ENCODE results near the gene SMIM45.

Gene SMIM45

DNA sequence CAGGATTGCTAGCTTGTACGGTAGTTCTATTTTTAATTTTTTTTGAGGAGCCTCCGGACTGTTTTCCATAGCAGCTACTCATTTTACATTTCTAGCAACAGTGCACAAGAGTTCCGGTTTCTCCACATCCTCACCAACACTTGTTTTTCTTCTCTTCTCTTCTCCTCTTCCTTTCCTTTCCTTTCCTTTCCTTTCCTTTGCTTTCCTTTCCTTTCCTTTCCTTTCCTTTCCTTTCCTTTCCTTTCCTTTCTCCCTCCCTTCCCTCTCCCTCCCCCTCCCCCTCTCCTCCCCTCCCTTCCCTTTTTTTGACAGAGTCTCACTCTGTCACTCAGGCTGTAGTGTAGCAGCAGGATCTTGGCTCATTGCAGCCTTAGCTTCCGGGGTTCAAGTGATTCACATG lies 56.0 kb downstream of the SMIM45 start:
- H3K36me3 ChIP-seq (ENCODE audit: control insufficient read depth in 2 of 2, insufficient read depth in 1 of 2, low read length in 2 of 2): no peaks in the 10 kb centered on the region
- no peaks in the 10 kb centered on the region for H3K4me1 ChIP-seq (ENCODE audit: control insufficient read depth, insufficient read depth, low read length)
- H3K27ac ChIP-seq (ENCODE audit: extremely low read depth, low read depth, low read length): no peak overlapping the region
- TF ChIP-seq PRDM1 (tag by site-specific recombination; IDR thresholded peaks at IDR 0.05) (peak; percentile 97), ZNF791 (tag by site-specific recombination; IDR thresholded peaks at IDR 0.05) (no peak), ZNF133 (tag by site-specific recombination; IDR thresholded peaks at IDR 0.05) (no peak)
- TF ChIP-seq, protein P1, sequence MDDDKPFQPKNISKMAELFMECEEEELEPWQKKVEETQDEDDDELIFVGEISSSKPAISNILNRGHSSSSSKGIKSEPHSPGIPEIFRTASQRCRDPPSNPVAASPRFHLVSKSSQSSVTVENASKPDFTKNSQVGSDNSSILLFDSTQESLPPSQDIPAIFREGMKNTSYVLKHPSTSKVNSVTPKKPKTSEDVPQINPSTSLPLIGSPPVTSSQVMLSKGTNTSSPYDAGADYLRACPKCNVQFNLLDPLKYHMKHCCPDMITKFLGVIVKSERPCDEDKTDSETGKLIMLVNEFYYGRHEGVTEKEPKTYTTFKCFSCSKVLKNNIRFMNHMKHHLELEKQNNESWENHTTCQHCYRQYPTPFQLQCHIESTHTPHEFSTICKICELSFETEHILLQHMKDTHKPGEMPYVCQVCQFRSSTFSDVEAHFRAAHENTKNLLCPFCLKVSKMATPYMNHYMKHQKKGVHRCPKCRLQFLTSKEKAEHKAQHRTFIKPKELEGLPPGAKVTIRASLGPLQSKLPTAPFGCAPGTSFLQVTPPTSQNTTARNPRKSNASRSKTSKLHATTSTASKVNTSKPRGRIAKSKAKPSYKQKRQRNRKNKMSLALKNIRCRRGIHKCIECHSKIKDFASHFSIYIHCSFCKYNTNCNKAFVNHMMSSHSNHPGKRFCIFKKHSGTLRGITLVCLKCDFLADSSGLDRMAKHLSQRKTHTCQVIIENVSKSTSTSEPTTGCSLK (tag by site-specific recombination; IDR thresholded peaks at IDR 0.05): no peak
- TF ChIP-seq, protein P2, sequence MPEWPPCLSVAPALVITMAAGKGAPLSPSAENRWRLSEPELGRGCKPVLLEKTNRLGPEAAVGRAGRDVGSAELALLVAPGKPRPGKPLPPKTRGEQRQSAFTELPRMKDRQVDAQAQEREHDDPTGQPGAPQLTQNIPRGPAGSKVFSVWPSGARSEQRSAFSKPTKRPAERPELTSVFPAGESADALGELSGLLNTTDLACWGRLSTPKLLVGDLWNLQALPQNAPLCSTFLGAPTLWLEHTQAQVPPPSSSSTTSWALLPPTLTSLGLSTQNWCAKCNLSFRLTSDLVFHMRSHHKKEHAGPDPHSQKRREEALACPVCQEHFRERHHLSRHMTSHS (tag by site-specific recombination; IDR thresholded peaks at IDR 0.05): no peak
- no peak overlapping the region for H3K4me3 ChIP-seq (ENCODE audit: low read depth, low read length)
- no peaks in the 10 kb centered on the region for H3K9me3 ChIP-seq (ENCODE audit: control insufficient read depth, insufficient read depth, low read depth, low read length)
- CTCF ChIA-PET: no interaction called here
- POLR2A ChIA-PET: no interaction called here
